Measurements from ENCODE around the gene EIPR1. TPM values are rescaled to one million over a fixed set of nuclear protein-coding genes. Genes with fewer than 3 reads are reported as not detected.

Gene EIPR1
- total RNA-seq, 2 donors from 2014 or later, result 13.5 TPM

DNA sequence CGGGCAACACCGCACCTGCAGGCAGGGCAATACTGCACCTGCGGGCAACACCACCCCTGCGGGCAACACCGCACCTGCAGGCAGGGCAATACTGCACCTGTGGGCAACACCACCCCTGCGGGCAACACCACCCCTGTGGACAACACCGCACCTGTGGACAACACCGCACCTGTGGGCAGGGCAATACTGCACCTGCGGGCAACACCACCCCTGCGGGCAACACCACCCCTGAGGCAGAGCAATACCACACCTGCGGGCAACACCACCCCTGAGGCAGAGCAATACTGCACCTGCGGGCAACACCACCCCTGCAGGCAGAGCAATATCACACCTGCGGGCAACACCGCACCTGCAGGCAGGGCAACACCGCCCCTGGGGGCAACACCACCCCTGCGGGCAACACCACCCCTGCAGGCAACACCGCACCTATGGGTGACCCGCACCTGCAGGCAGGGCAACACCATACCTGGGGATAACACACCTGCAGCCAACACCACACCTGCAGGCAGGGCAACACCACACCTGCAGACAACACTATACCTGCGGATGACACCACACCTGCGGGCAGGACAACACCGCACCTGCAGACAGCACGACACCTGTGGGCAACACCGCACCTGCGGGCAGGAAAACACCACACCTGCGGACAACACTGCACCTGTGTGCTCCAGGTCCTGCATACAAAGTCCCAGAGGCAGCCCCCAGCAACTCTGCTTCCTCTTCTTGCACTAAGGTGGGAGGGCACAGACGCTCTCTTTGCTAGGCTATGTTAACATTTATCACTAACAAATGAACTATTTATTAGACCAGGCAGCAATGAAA, 57.7 kb downstream of the EIPR1 start:
- WGBS, 2 donors, result 91 to 92% methylated on average over 15 to 26 of the region's 26 CpGs
- Histone ChIP-seq H3K4me3 (no peak overlapping the region), H3K9me3 (no peaks in the 10 kb centered on the region), H3K4me1 (no peaks in the 10 kb centered on the region), H3K27me3 (no peaks in the 10 kb centered on the region), H3K27ac (no peak overlapping the region), H3K36me3 (replicated peaks in 1 of 2; ENCODE audit: insufficient read depth in 1 of 2, low read depth in 2 of 2) (no peaks in the 10 kb centered on the region)
- DNase-seq (no peak), ATAC-seq (no peak)
- TF ChIP-seq, protein P1, sequence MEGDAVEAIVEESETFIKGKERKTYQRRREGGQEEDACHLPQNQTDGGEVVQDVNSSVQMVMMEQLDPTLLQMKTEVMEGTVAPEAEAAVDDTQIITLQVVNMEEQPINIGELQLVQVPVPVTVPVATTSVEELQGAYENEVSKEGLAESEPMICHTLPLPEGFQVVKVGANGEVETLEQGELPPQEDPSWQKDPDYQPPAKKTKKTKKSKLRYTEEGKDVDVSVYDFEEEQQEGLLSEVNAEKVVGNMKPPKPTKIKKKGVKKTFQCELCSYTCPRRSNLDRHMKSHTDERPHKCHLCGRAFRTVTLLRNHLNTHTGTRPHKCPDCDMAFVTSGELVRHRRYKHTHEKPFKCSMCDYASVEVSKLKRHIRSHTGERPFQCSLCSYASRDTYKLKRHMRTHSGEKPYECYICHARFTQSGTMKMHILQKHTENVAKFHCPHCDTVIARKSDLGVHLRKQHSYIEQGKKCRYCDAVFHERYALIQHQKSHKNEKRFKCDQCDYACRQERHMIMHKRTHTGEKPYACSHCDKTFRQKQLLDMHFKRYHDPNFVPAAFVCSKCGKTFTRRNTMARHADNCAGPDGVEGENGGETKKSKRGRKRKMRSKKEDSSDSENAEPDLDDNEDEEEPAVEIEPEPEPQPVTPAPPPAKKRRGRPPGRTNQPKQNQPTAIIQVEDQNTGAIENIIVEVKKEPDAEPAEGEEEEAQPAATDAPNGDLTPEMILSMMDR (IDR thresholded peaks at IDR 0.05), result no peak
- no peak for TF ChIP-seq POLR2A (IDR thresholded peaks at IDR 0.05)
- intact Hi-C loops (cut with DNase I), result no loop called here

DNA sequence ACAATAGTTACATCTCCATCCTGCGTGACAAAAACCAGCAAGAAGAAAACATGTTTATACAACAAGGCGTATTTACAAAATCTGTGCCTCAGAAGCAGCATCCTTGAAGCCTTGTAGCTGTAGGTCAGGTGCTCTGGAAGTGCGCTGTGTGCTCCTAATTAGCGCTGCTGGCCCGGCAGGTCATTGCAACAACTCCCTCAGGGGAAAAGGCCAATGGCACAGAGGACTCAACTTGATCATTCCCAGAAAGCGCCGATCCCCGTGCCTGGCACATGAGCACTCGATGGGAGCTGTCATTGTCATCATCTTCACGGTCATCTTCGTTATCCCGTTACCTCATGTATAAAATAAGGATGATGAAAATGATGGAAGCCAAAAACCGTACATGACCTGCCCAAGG, 58.5 kb downstream of the EIPR1 start:
- no peaks in the 10 kb centered on the region for H3K27me3 ChIP-seq
- WGBS, 2 donors, result 93% methylated on average over 13 of the region's 13 CpGs
- TF ChIP-seq POLR2A (IDR thresholded peaks at IDR 0.05), result no peak
- TF ChIP-seq, protein P1 (IDR thresholded peaks at IDR 0.05), result no peak
- intact Hi-C loops (cut with DNase I), result no loop called here
- DNase-seq, result no peak
- no peaks in the 10 kb centered on the region for H3K9me3 ChIP-seq
- ATAC-seq, result no peak
- no peaks in the 10 kb centered on the region for H3K36me3 ChIP-seq (replicated peaks in 1 of 2; ENCODE audit: insufficient read depth in 1 of 2, low read depth in 2 of 2)
- no peak overlapping the region for H3K4me3 ChIP-seq
- no peaks in the 10 kb centered on the region for H3K4me1 ChIP-seq
- no peak overlapping the region for H3K27ac ChIP-seq

- 93 to 94% methylated on average over 13 to 27 of the region's 27 CpGs for WGBS, 2 donors
- no peak overlapping the region for H3K27ac ChIP-seq
- no peak for TF ChIP-seq POLR2A (IDR thresholded peaks at IDR 0.05)
- TF ChIP-seq, protein P1 (IDR thresholded peaks at IDR 0.05), result no peak
- intact Hi-C loops (cut with DNase I), result no loop called here
- ATAC-seq (no peak), DNase-seq (no peak)
- no peaks in the 10 kb centered on the region for H3K36me3 ChIP-seq (replicated peaks in 1 of 2; ENCODE audit: insufficient read depth in 1 of 2, low read depth in 2 of 2)
- H3K4me3 ChIP-seq, result no peak overlapping the region
- no peaks in the 10 kb centered on the region for H3K27me3 ChIP-seq
- no peaks in the 10 kb centered on the region for H3K4me1 ChIP-seq
- H3K9me3 ChIP-seq, result no peaks in the 10 kb centered on the region
Observed at GRCh38 chr2:3317871-3318590, 59.6 kb downstream of the EIPR1 start.

- H3K4me3 ChIP-seq, result no peak overlapping the region
- no peak for TF ChIP-seq POLR2A (IDR thresholded peaks at IDR 0.05)
- TF ChIP-seq, protein P1 (IDR thresholded peaks at IDR 0.05), result no peak
- no peak for ATAC-seq
- no peaks in the 10 kb centered on the region for H3K27me3 ChIP-seq
- intact Hi-C loops (cut with DNase I), result no loop called here
- H3K9me3 ChIP-seq, result no peaks in the 10 kb centered on the region
- H3K4me1 ChIP-seq, result no peaks in the 10 kb centered on the region
- no peak overlapping the region for H3K27ac ChIP-seq
- no peaks in the 10 kb centered on the region for H3K36me3 ChIP-seq (replicated peaks in 1 of 2; ENCODE audit: insufficient read depth in 1 of 2, low read depth in 2 of 2)
- no peak for DNase-seq
- WGBS, 2 donors, result 91 to 94% methylated on average over 9 to 21 of the region's 21 CpGs
Observed at GRCh38 chr2:3317277-3317685, 60.3 kb downstream of the EIPR1 start.
